Gastrocnemius medialis (tissue), 4 donors: Measurements from ENCODE around the gene MYOM1. TPM values are rescaled to one million over a fixed set of nuclear protein-coding genes. Genes with fewer than 3 reads are reported as not detected.

ENCODE experiments used
- ATAC-seq, 2 donors: fragments of 150-250 bp; one replicate each; pipeline ENCODE4 v1.9.1; 2016
- DNase-seq, 2 donors: peaks; one replicate each; pipeline ENCODE4 v3.0.0-alpha.2; 2019
- H3K27ac ChIP-seq, 4 donors: fragments of 200-600 bp; sonication (generic); 1 replicate in 1 of 4; 2 replicates in 3 of 4; pipeline ENCODE4 v1.5.1; 2016 to 2018; ENCODE audit warnings: mild to moderate bottlenecking in 2 of 4, moderate library complexity in 1 of 4
- H3K27me3 ChIP-seq, 3 donors: fragments of 200-600 bp; sonication (generic) in 2 of 3; 1 replicate in 1 of 3; 2 replicates in 2 of 3; pipeline versions ENCODE4 v1.5.1 to v1.6.0; 2016 to 2019; ENCODE audit warnings: mild to moderate bottlenecking in 1 of 3, moderate library complexity in 1 of 3
- H3K36me3 ChIP-seq, 2 donors: fragments of 200-600 bp; sonication (generic) in 1 of 2; one replicate each; pipeline ENCODE4 v1.5.1; 2017 to 2018
- H3K4me1 ChIP-seq, 2 donors: fragments of 200-600 bp; sonication (generic) in 1 of 2; one replicate each; pipeline ENCODE4 v1.5.1; 2016 to 2017; ENCODE audit warnings: mild to moderate bottlenecking in 2 of 2
- H3K4me3 ChIP-seq, 4 donors: fragments of 200-600 bp; sonication (generic) in 3 of 4; 1 replicate in 1 of 4; 2 replicates in 3 of 4; pipeline ENCODE4 v1.5.1; 2016 to 2019; ENCODE audit warnings: mild to moderate bottlenecking in 2 of 4
- H3K9me3 ChIP-seq, 3 donors: fragments of 200-600 bp; sonication (generic) in 2 of 3; 1 replicate in 1 of 3; 2 replicates in 2 of 3; pipeline ENCODE4 v1.5.1; 2016 to 2019
- CTCF ChIP-seq, 5 experiments: fragments of 450-650 bp in 3 of 5; fragments of 200-600 bp in 2 of 5; sonication (generic) in 2 of 5; IDR thresholded peaks in 4 of 5; conservative IDR thresholded peaks in 1 of 5; 1 replicate in 4 of 5; 2 replicates in 1 of 5; pipeline ENCODE4 v1.5.1; 2016 to 2019; ENCODE audit warnings: antibody characterized with exemption in 5 of 5, mild to moderate bottlenecking in 3 of 5, moderate library complexity in 3 of 5
- POLR2A ChIP-seq, 2 donors: fragments of 450-650 bp; IDR thresholded peaks; one replicate each; pipeline ENCODE4 v1.6.1; 2017; ENCODE audit warnings: antibody characterized with exemption in 2 of 2, mild to moderate bottlenecking in 2 of 2, moderate library complexity in 2 of 2
- in situ Hi-C, 4 donors: fragments of 200-750 bp; cut with MboI; loops; one replicate each; pipeline versions ENCODE4 v1.15.0 to v1.8.0; 2017; ENCODE audit warnings: low sequenced_read_pairs in 4 of 4
- intact Hi-C: fragments of 100-400 bp; cut with DNase I; formaldehyde crosslinking; loops from one replicate; pipeline ENCODE4 v1.15.1; 2023; ENCODE audit warnings: low total_unique reads
- total RNA-seq, 4 donors: library from RNA; depleted of rRNA; stranded (reverse); fragments of >200 nt; gene quantifications; one replicate each; pipeline versions ENCODE4 v1.1.0 to v1.2.3, GENCODE V29; 2016

MYOM1 gene
- total RNA-seq, 4 donors from 2014 or later, result 245 to 307 (median 273) TPM

GRCh38 chr18:3140342-3140741, 79.4 kb downstream of the MYOM1 start:
- ATAC-seq, result no peak
- H3K4me1 ChIP-seq, result peaks cover 9 to 35% of the 10 kb centered on the region in 2 donors
- H3K36me3 ChIP-seq, result peaks cover 0 to 6% of the 10 kb centered on the region in 2 donors
- intact Hi-C loops, result no loop called here
- no peak for DNase-seq
- TF ChIP-seq CTCF (IDR thresholded peaks at IDR 0.05 in 4 of 5, conservative IDR thresholded peaks at IDR 0.05 in 1 of 5), result no peak
- TF ChIP-seq POLR2A (IDR thresholded peaks at IDR 0.05), result no peak
- H3K4me3 ChIP-seq, result no peak overlapping the region
- no peaks in the 10 kb centered on the region for H3K27me3 ChIP-seq
- H3K27ac ChIP-seq, result peak overlapping the region; percentile 65 to 82 (median 76)
- no peaks in the 10 kb centered on the region for H3K9me3 ChIP-seq
- in situ Hi-C loops, result loop anchor here in 3 of 4 donors (10.0 to 25.0 kb wide), 2 partner anchors 203 to 206 kb away; no protein-coding TSS in a partner anchor

GRCh38 chr18:3139406-3139805, 80.4 kb downstream of the MYOM1 start:
- intact Hi-C loops (no loop called here), in situ Hi-C loops (loop anchor here in 3 of 4 donors (10.0 to 25.0 kb wide), 2 partner anchors 195 to 202 kb away; no protein-coding TSS in a partner anchor)
- DNase-seq (peak in 1 of 2 donors; percentile 35), ATAC-seq (peak; percentile 23 to 51)
- Histone ChIP-seq H3K36me3 (peaks cover 0 to 9% of the 10 kb centered on the region in 2 donors), H3K4me3 (no peak overlapping the region), H3K27ac (peak overlapping the region; percentile 65 to 82 (median 76)), H3K9me3 (no peaks in the 10 kb centered on the region), H3K27me3 (no peaks in the 10 kb centered on the region), H3K4me1 (peaks cover 9 to 35% of the 10 kb centered on the region in 2 donors)
- TF ChIP-seq CTCF (IDR thresholded peaks at IDR 0.05 in 4 of 5, conservative IDR thresholded peaks at IDR 0.05 in 1 of 5) (no peak), POLR2A (IDR thresholded peaks at IDR 0.05) (no peak)

- peaks cover 9 to 36% of the 10 kb centered on the region in 2 donors for H3K4me1 ChIP-seq
- no peak overlapping the region for H3K4me3 ChIP-seq
- TF ChIP-seq POLR2A (IDR thresholded peaks at IDR 0.05), result no peak
- no peak for TF ChIP-seq CTCF (IDR thresholded peaks at IDR 0.05 in 4 of 5, conservative IDR thresholded peaks at IDR 0.05 in 1 of 5)
- DNase-seq (no peak), ATAC-seq (no peak)
- H3K9me3 ChIP-seq, result no peaks in the 10 kb centered on the region
- H3K27ac ChIP-seq, result peak overlapping the region; percentile 65 to 82 (median 76)
- no peaks in the 10 kb centered on the region for H3K27me3 ChIP-seq
- H3K36me3 ChIP-seq, result peaks cover 0 to 17% of the 10 kb centered on the region in 2 donors
- in situ Hi-C loops, result loop anchor here in 3 of 4 donors (10.0 to 25.0 kb wide), 2 partner anchors 194 to 201 kb away; no protein-coding TSS in a partner anchor
- intact Hi-C loops, result no loop called here
Observed at GRCh38 chr18:3138274-3138975, 81.3 kb downstream of the MYOM1 start.

- Histone ChIP-seq H3K9me3 (no peaks in the 10 kb centered on the region), H3K4me3 (no peak overlapping the region), H3K36me3 (peaks cover 0 to 22% of the 10 kb centered on the region in 2 donors), H3K4me1 (peaks cover 13 to 28% of the 10 kb centered on the region in 2 donors), H3K27me3 (no peaks in the 10 kb centered on the region), H3K27ac (peak overlapping the region in 3 of 4 donors; percentile 39 to 84 (median 65))
- ATAC-seq (no peak), DNase-seq (no peak)
- in situ Hi-C loops, result loop anchor here in 3 of 4 donors (10.0 to 25.0 kb wide), 2 partner anchors 191 to 198 kb away; no protein-coding TSS in a partner anchor
- TF ChIP-seq POLR2A (IDR thresholded peaks at IDR 0.05) (no peak), CTCF (IDR thresholded peaks at IDR 0.05 in 4 of 5, conservative IDR thresholded peaks at IDR 0.05 in 1 of 5) (no peak)
- intact Hi-C loops, result no loop called here
Observed at GRCh38 chr18:3135536-3135935, 84.2 kb downstream of the MYOM1 start.
